ENCODE measurements around the gene AGK.

The AGK gene

GRCh38 chr7:141648276-141649114 lies 97.3 kb downstream of the AGK start:
- ATAC-seq = no peak
- no peak for TF ChIP-seq SNAI2 (CRISPR knock-in tag; IDR thresholded peaks at IDR 0.05)
- no peak for TF ChIP-seq TOX (CRISPR knock-in tag; IDR thresholded peaks at IDR 0.05; ENCODE audit: borderline replicate concordance)
- TF ChIP-seq CSRNP3 (CRISPR knock-in tag; IDR thresholded peaks at IDR 0.05) = no peak
- TF ChIP-seq ARNTL (CRISPR knock-in tag; IDR thresholded peaks at IDR 0.05; ENCODE audit: borderline replicate concordance, low read depth) = no peak
- no peak for TF ChIP-seq RARB (CRISPR knock-in tag; IDR thresholded peaks at IDR 0.05)
- TF ChIP-seq CREB5 (CRISPR knock-in tag; IDR thresholded peaks at IDR 0.05; ENCODE audit: low read depth) = no peak
- TF ChIP-seq ZC3H10 (CRISPR knock-in tag; IDR thresholded peaks at IDR 0.05) = no peak
- no peak for TF ChIP-seq ISL1 (CRISPR knock-in tag; IDR thresholded peaks at IDR 0.05)
- TF ChIP-seq BACH2 (CRISPR knock-in tag; IDR thresholded peaks at IDR 0.05; ENCODE audit: borderline replicate concordance) = no peak

GRCh38 chr7:141649137-141649864 lies 98.1 kb downstream of the AGK start:
- ATAC-seq = no peak
- TF ChIP-seq TCF4 (CRISPR knock-in tag; IDR thresholded peaks at IDR 0.05; ENCODE audit: borderline replicate concordance) (no peak), CREB5 (CRISPR knock-in tag; IDR thresholded peaks at IDR 0.05; ENCODE audit: low read depth) (no peak), ZNF70 (CRISPR knock-in tag; IDR thresholded peaks at IDR 0.05) (no peak), ESRRG (CRISPR knock-in tag; IDR thresholded peaks at IDR 0.05) (no peak)

GRCh38 chr7:141649865-141650634 lies 98.8 kb downstream of the AGK start:
- TF ChIP-seq TCF4 (CRISPR knock-in tag; IDR thresholded peaks at IDR 0.05; ENCODE audit: borderline replicate concordance) = no peak
- TF ChIP-seq ARNTL (CRISPR knock-in tag; IDR thresholded peaks at IDR 0.05; ENCODE audit: borderline replicate concordance, low read depth) = no peak
- no peak for TF ChIP-seq ZNF565 (CRISPR knock-in tag; conservative IDR thresholded peaks at IDR 0.05; ENCODE audit: low read depth)
- TF ChIP-seq PPARA (CRISPR knock-in tag; IDR thresholded peaks at IDR 0.05; ENCODE audit: borderline replicate concordance) = no peak
- ATAC-seq = peak; percentile 98

GRCh38 chr7:141651417-141651816 lies 100.2 kb downstream of the AGK start:
- no peak for ATAC-seq
- TF ChIP-seq ZNF8 (CRISPR knock-in tag; IDR thresholded peaks at IDR 0.05) (no peak), ZFP3 (CRISPR knock-in tag; IDR thresholded peaks at IDR 0.05) (no peak), ZC3H10 (CRISPR knock-in tag; IDR thresholded peaks at IDR 0.05) (no peak), PPARA (CRISPR knock-in tag; IDR thresholded peaks at IDR 0.05; ENCODE audit: borderline replicate concordance) (no peak), CSDC2 (CRISPR knock-in tag; IDR thresholded peaks at IDR 0.05) (no peak), CREB5 (CRISPR knock-in tag; IDR thresholded peaks at IDR 0.05; ENCODE audit: low read depth) (no peak), POU6F1 (CRISPR knock-in tag; IDR thresholded peaks at IDR 0.05; ENCODE audit: borderline replicate concordance, low read depth) (no peak), PATZ1 (CRISPR knock-in tag; IDR thresholded peaks at IDR 0.05; ENCODE audit: borderline replicate concordance) (no peak), RARB (CRISPR knock-in tag; IDR thresholded peaks at IDR 0.05) (no peak), ZNF565 (CRISPR knock-in tag; conservative IDR thresholded peaks at IDR 0.05; ENCODE audit: low read depth) (no peak), ESRRG (CRISPR knock-in tag; IDR thresholded peaks at IDR 0.05) (no peak), ISL1 (CRISPR knock-in tag; IDR thresholded peaks at IDR 0.05) (no peak), SNAI2 (CRISPR knock-in tag; IDR thresholded peaks at IDR 0.05) (no peak)

Measured in SK-N-SH treated with all-trans-retinoic acid at 6 μM for 48 hours (cell line).